ENCODE data around the gene E2F6. TPM values are rescaled to one million over a fixed set of nuclear protein-coding genes. Genes with fewer than 3 reads are reported as not detected.

The E2F6 gene
- total RNA-seq, 1 donor from 2014 or later = 22.9 TPM

DNA sequence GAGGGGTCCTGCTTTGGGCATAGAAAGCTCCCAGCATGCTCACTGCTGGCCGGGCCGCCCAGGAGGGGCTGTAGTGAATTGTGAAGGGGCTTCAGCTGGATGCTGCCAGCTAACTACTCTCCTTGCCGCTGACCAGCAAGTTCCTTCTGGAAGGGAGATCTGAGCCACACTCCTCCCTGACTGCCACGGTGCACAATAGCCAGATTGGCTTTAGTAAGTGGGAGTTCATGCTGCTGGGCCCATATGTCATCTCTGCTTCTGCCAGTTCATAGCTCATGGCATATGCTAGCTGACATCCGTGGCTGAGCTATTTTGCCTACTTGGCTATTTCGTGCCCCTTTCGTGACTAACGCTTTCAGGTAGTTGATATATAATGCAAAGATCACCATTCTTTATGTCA, 69.9 kb downstream of the E2F6 start:
- Mint-ChIP-seq H3K4me1 (ENCODE audit: low read depth) (no peaks in the 10 kb centered on the region), H3K27me3 (peaks cover 17% of the 10 kb centered on the region), H3K27ac (no peak overlapping the region), H3K36me3 (ENCODE audit: insufficient read depth) (no peaks in the 10 kb centered on the region), H3K4me3 (ENCODE audit: low read depth) (no peak overlapping the region), H3K9me3 (ENCODE audit: low read depth) (no peaks in the 10 kb centered on the region)
- TF ChIP-seq CTCF (IDR thresholded peaks at IDR 0.05; ENCODE audit: unreplicated experiment) = no peak
- DNase-seq (ENCODE audit: low spot score, unreplicated experiment) = no peak

GRCh38 chr2:11395389-11395788, 70.6 kb downstream of the E2F6 start:
- no peak for DNase-seq (ENCODE audit: low spot score, unreplicated experiment)
- H3K4me1 Mint-ChIP-seq (ENCODE audit: low read depth) = no peaks in the 10 kb centered on the region
- no peak overlapping the region for H3K27ac Mint-ChIP-seq
- TF ChIP-seq CTCF (IDR thresholded peaks at IDR 0.05; ENCODE audit: unreplicated experiment) = no peak
- peaks cover 17% of the 10 kb centered on the region for H3K27me3 Mint-ChIP-seq
- H3K36me3 Mint-ChIP-seq (ENCODE audit: insufficient read depth) = no peaks in the 10 kb centered on the region
- no peak overlapping the region for H3K4me3 Mint-ChIP-seq (ENCODE audit: low read depth)
- no peaks in the 10 kb centered on the region for H3K9me3 Mint-ChIP-seq (ENCODE audit: low read depth)

Other genes with a start within 250 kb of the E2F6 start
- gene ROCK2, start 121.5 kb downstream of the E2F6 start, total RNA-seq = 41.9 and 43.8 TPM in 2 replicates
- gene GREB1, start 67.9 kb upstream of the E2F6 start, total RNA-seq = 78.8 and 82.5 TPM in 2 replicates
- gene NTSR2, start 204.0 kb upstream of the E2F6 start, total RNA-seq = not detected in 2 replicates

Measured in progenitor cell of endocrine pancreas (in vitro differentiated cells).